K562 (cell line): Measurements from ENCODE around the gene SIDT2. TPM values are rescaled to one million over a fixed set of nuclear protein-coding genes. Genes with fewer than 3 reads are reported as not detected.

Experiments used
- polyA plus RNA-seq, 8 experiments: library from polyadenylated mRNA; depleted of rRNA in 4 of 8; stranded (reverse) in 5 of 8; unstranded in 3 of 8; fragments of >200 nt; fragmentation: Nextera tagmentation in 2 of 8; fragmentation: Illumina TruSeq in 1 of 8; extraction: Ambion mirVana in 2 of 8; extraction: Trizol in 1 of 8; gene quantifications; 2 replicates each; pipeline versions ENCODE4 v1.2.1 to v1.2.3, GENCODE V29; 2011 to 2014; ENCODE audit warnings: inconsistent platforms in 1 of 8, missing spikeins in 1 of 8
- total RNA-seq, 7 experiments: library from RNA; depleted of rRNA in 6 of 7; stranded (reverse); fragments of >200 nt in 6 of 7; fragmentation: Illumina TruSeq in 2 of 7; extraction: Trizol in 2 of 7; gene quantifications; 2 replicates each; pipeline versions ENCODE4 v1.2.1 to v1.2.3, GENCODE V29; 2011 to 2021; ENCODE audit warnings: low replicate concordance in 1 of 7

SIDT2 gene
- total and polyA plus RNA-seq, 9 of the 15 experiments (the other 6 are each of a cell fraction or from before 2014, with no cell fraction given), result 2.4 to 20.2 (median 6.5) TPM

Other genes with a start within 250 kb of the SIDT2 start
Only the 7 nearest of the 8 such genes appear.
- 8.4 and 9.5 TPM in 2 replicates for gene SIK3, start 80.3 kb upstream of the SIDT2 start, total RNA-seq (2014; rRNA removed)
- gene SIK3, start 80.3 kb upstream of the SIDT2 start, total RNA-seq (2014; rRNA removed; fragmentation: Illumina TruSeq; extraction: Trizol), result 10.7 and 10.8 TPM in 2 replicates
- gene SIK3, start 80.3 kb upstream of the SIDT2 start, total RNA-seq (2015; rRNA removed; fragmentation: Illumina TruSeq; extraction: Trizol), result 7.6 and 8.5 TPM in 2 replicates
- 16.7 and 21.6 TPM in 2 replicates for gene SIK3, start 80.3 kb upstream of the SIDT2 start, total RNA-seq (2021)
- gene SIK3, start 80.3 kb upstream of the SIDT2 start, polyA plus RNA-seq (2011; rRNA removed), result 6.1 and 7.3 TPM in 2 replicates
- 12.2 and 14.0 TPM in 2 replicates for gene SIK3, start 80.3 kb upstream of the SIDT2 start, polyA plus RNA-seq (2014; fragmentation: Illumina TruSeq; extraction: Trizol)
- gene SIK3, start 80.3 kb upstream of the SIDT2 start, polyA plus RNA-seq (2014; fragmentation: Nextera tagmentation; extraction: Ambion mirVana), result 1 to 10 TPM; 1.6 to 1.8 TPM
- gene SIK3, start 80.3 kb upstream of the SIDT2 start, polyA plus RNA-seq (2014; rRNA removed), result 8.0 and 8.9 TPM in 2 replicates
- 61.0 and 64.9 TPM in 2 replicates for gene PAFAH1B2, start 34.5 kb upstream of the SIDT2 start, total RNA-seq (2014; rRNA removed)
- gene PAFAH1B2, start 34.5 kb upstream of the SIDT2 start, total RNA-seq (2014; rRNA removed; fragmentation: Illumina TruSeq; extraction: Trizol), result 94.7 and 109 TPM in 2 replicates
- 70.4 and 74.2 TPM in 2 replicates for gene PAFAH1B2, start 34.5 kb upstream of the SIDT2 start, total RNA-seq (2015; rRNA removed; fragmentation: Illumina TruSeq; extraction: Trizol)
- gene PAFAH1B2, start 34.5 kb upstream of the SIDT2 start, total RNA-seq (2021), result 82.3 and 90.2 TPM in 2 replicates
- 43.3 and 55.3 TPM in 2 replicates for gene PAFAH1B2, start 34.5 kb upstream of the SIDT2 start, polyA plus RNA-seq (2011; rRNA removed)
- gene PAFAH1B2, start 34.5 kb upstream of the SIDT2 start, polyA plus RNA-seq (2014; fragmentation: Illumina TruSeq; extraction: Trizol), result 38.0 and 39.3 TPM in 2 replicates
- 10 to 100 TPM; 27.8 to 81.6 TPM for gene PAFAH1B2, start 34.5 kb upstream of the SIDT2 start, polyA plus RNA-seq (2014; fragmentation: Nextera tagmentation; extraction: Ambion mirVana)
- gene PAFAH1B2, start 34.5 kb upstream of the SIDT2 start, polyA plus RNA-seq (2014; rRNA removed), result 34.5 and 36.4 TPM in 2 replicates
- 0.95 and 1.3 TPM in 2 replicates for gene TAGLN, start 20.6 kb downstream of the SIDT2 start, total RNA-seq (2014; rRNA removed)
- 1.1 and 1.4 TPM in 2 replicates for gene TAGLN, start 20.6 kb downstream of the SIDT2 start, total RNA-seq (2014; rRNA removed; fragmentation: Illumina TruSeq; extraction: Trizol)
- gene TAGLN, start 20.6 kb downstream of the SIDT2 start, total RNA-seq (2015; rRNA removed; fragmentation: Illumina TruSeq; extraction: Trizol), result 0.87 and 1.2 TPM in 2 replicates
- gene TAGLN, start 20.6 kb downstream of the SIDT2 start, total RNA-seq (2021), result 3.5 and 3.6 TPM in 2 replicates
- 3.0 and 3.1 TPM in 2 replicates for gene TAGLN, start 20.6 kb downstream of the SIDT2 start, polyA plus RNA-seq (2011; rRNA removed)
- gene TAGLN, start 20.6 kb downstream of the SIDT2 start, polyA plus RNA-seq (2014; fragmentation: Illumina TruSeq; extraction: Trizol), result 2.4 and 2.8 TPM in 2 replicates
- gene TAGLN, start 20.6 kb downstream of the SIDT2 start, polyA plus RNA-seq (2014; fragmentation: Nextera tagmentation; extraction: Ambion mirVana), result under 1 TPM; 0.21 to 0.56 TPM
- gene TAGLN, start 20.6 kb downstream of the SIDT2 start, polyA plus RNA-seq (2014; rRNA removed), result 3.2 and 4.9 TPM in 2 replicates
- 15.2 and 20.8 TPM in 2 replicates for gene PCSK7, start 53.3 kb downstream of the SIDT2 start, total RNA-seq (2014; rRNA removed)
- gene PCSK7, start 53.3 kb downstream of the SIDT2 start, total RNA-seq (2014; rRNA removed; fragmentation: Illumina TruSeq; extraction: Trizol), result 15.2 and 15.6 TPM in 2 replicates
- 16.7 and 18.2 TPM in 2 replicates for gene PCSK7, start 53.3 kb downstream of the SIDT2 start, total RNA-seq (2015; rRNA removed; fragmentation: Illumina TruSeq; extraction: Trizol)
- 29.2 and 30.4 TPM in 2 replicates for gene PCSK7, start 53.3 kb downstream of the SIDT2 start, total RNA-seq (2021)
- 14.9 and 15.6 TPM in 2 replicates for gene PCSK7, start 53.3 kb downstream of the SIDT2 start, polyA plus RNA-seq (2011; rRNA removed)
- gene PCSK7, start 53.3 kb downstream of the SIDT2 start, polyA plus RNA-seq (2014; fragmentation: Illumina TruSeq; extraction: Trizol), result 19.9 and 22.1 TPM in 2 replicates
- 1 to 10 TPM; 3.1 to 3.9 TPM for gene PCSK7, start 53.3 kb downstream of the SIDT2 start, polyA plus RNA-seq (2014; fragmentation: Nextera tagmentation; extraction: Ambion mirVana)
- 25.3 and 27.7 TPM in 2 replicates for gene PCSK7, start 53.3 kb downstream of the SIDT2 start, polyA plus RNA-seq (2014; rRNA removed)
- gene RNF214, start 53.9 kb downstream of the SIDT2 start, total RNA-seq (2014; rRNA removed), result 6.6 and 10.1 TPM in 2 replicates
- gene RNF214, start 53.9 kb downstream of the SIDT2 start, total RNA-seq (2014; rRNA removed; fragmentation: Illumina TruSeq; extraction: Trizol), result 11.9 and 13.5 TPM in 2 replicates
- 9.5 and 10.2 TPM in 2 replicates for gene RNF214, start 53.9 kb downstream of the SIDT2 start, total RNA-seq (2015; rRNA removed; fragmentation: Illumina TruSeq; extraction: Trizol)
- 22.3 and 24.8 TPM in 2 replicates for gene RNF214, start 53.9 kb downstream of the SIDT2 start, total RNA-seq (2021)
- 12.6 and 18.0 TPM in 2 replicates for gene RNF214, start 53.9 kb downstream of the SIDT2 start, polyA plus RNA-seq (2011; rRNA removed)
- 20.2 and 22.7 TPM in 2 replicates for gene RNF214, start 53.9 kb downstream of the SIDT2 start, polyA plus RNA-seq (2014; fragmentation: Illumina TruSeq; extraction: Trizol)
- 1 to 10 TPM; 6.6 to 7.4 TPM for gene RNF214, start 53.9 kb downstream of the SIDT2 start, polyA plus RNA-seq (2014; fragmentation: Nextera tagmentation; extraction: Ambion mirVana)
- gene RNF214, start 53.9 kb downstream of the SIDT2 start, polyA plus RNA-seq (2014; rRNA removed), result 11.6 and 12.1 TPM in 2 replicates
- 3.1 and 3.8 TPM in 2 replicates for gene BACE1-AS, start 112.6 kb downstream of the SIDT2 start, total RNA-seq (2014; rRNA removed)
- gene BACE1-AS, start 112.6 kb downstream of the SIDT2 start, total RNA-seq (2014; rRNA removed; fragmentation: Illumina TruSeq; extraction: Trizol), result 2.9 and 3.9 TPM in 2 replicates
- 3.0 TPM in 2 replicates for gene BACE1-AS, start 112.6 kb downstream of the SIDT2 start, total RNA-seq (2015; rRNA removed; fragmentation: Illumina TruSeq; extraction: Trizol)
- gene BACE1-AS, start 112.6 kb downstream of the SIDT2 start, total RNA-seq (2021), result 4.7 and 5.9 TPM in 2 replicates
- 3.7 and 5.3 TPM in 2 replicates for gene BACE1-AS, start 112.6 kb downstream of the SIDT2 start, polyA plus RNA-seq (2011; rRNA removed)
- gene BACE1-AS, start 112.6 kb downstream of the SIDT2 start, polyA plus RNA-seq (2014; fragmentation: Illumina TruSeq; extraction: Trizol), result 4.5 and 4.8 TPM in 2 replicates
- gene BACE1-AS, start 112.6 kb downstream of the SIDT2 start, polyA plus RNA-seq (2014; fragmentation: Nextera tagmentation; extraction: Ambion mirVana), result 1 to 10 TPM; 3.2 to 8.2 TPM
- gene BACE1-AS, start 112.6 kb downstream of the SIDT2 start, polyA plus RNA-seq (2014; rRNA removed), result 2.2 and 3.8 TPM in 2 replicates
- not detected in 2 replicates for gene BACE1, start 137.5 kb downstream of the SIDT2 start, total RNA-seq (2014; rRNA removed)
- not detected in 2 replicates for gene BACE1, start 137.5 kb downstream of the SIDT2 start, total RNA-seq (2014; rRNA removed; fragmentation: Illumina TruSeq; extraction: Trizol)
- not detected in 2 replicates for gene BACE1, start 137.5 kb downstream of the SIDT2 start, total RNA-seq (2015; rRNA removed; fragmentation: Illumina TruSeq; extraction: Trizol)
- 0.18 and 0.29 TPM in 2 replicates for gene BACE1, start 137.5 kb downstream of the SIDT2 start, total RNA-seq (2021)
- 0.01 and 0.09 TPM in 2 replicates for gene BACE1, start 137.5 kb downstream of the SIDT2 start, polyA plus RNA-seq (2011; rRNA removed)
- not detected in 2 replicates for gene BACE1, start 137.5 kb downstream of the SIDT2 start, polyA plus RNA-seq (2014; fragmentation: Illumina TruSeq; extraction: Trizol)
- gene BACE1, start 137.5 kb downstream of the SIDT2 start, polyA plus RNA-seq (2014; fragmentation: Nextera tagmentation; extraction: Ambion mirVana), result under 1 TPM; 0.14 to 0.25 TPM
- gene BACE1, start 137.5 kb downstream of the SIDT2 start, polyA plus RNA-seq (2014; rRNA removed), result not detected in 2 replicates